Cerebellar nuclear complex (tissue), 1 donor: Measurements from ENCODE around the gene EIF2S1.
"Not testable (repeated sequence)": the region's sequence is repeated elsewhere in the genome, so short reads cannot be mapped to it uniquely, and the experiment has no call there.

Experiments used
- DNase-seq, 2 experiments: peaks; one replicate each; lab custom pipeline; 2025; lab: John Stamatoyannopoulos, UW

EIF2S1 gene

GRCh38 chr14:67371247-67372148 is 11.4 kb downstream of the EIF2S1 start:
- no peak for DNase-seq

- DNase-seq = no peak
Measured at GRCh38 chr14:67372833-67373232, 12.7 kb downstream of the EIF2S1 start.

GRCh38 chr14:67373347-67373746 is 13.2 kb downstream of the EIF2S1 start:
- no peak for DNase-seq

GRCh38 chr14:67377916-67378315 is 17.8 kb downstream of the EIF2S1 start:
- DNase-seq = no peak

- DNase-seq = no peak
Measured at GRCh38 chr14:67385120-67385519, 25.0 kb downstream of the EIF2S1 start.

- DNase-seq = no peak
Measured at GRCh38 chr14:67385618-67386017, 25.5 kb downstream of the EIF2S1 start.

- DNase-seq = no peak
Measured at GRCh38 chr14:67387195-67387594, 27.1 kb downstream of the EIF2S1 start.

GRCh38 chr14:67389275-67389674 is 29.1 kb downstream of the EIF2S1 start:
- DNase-seq = no peak

DNA sequence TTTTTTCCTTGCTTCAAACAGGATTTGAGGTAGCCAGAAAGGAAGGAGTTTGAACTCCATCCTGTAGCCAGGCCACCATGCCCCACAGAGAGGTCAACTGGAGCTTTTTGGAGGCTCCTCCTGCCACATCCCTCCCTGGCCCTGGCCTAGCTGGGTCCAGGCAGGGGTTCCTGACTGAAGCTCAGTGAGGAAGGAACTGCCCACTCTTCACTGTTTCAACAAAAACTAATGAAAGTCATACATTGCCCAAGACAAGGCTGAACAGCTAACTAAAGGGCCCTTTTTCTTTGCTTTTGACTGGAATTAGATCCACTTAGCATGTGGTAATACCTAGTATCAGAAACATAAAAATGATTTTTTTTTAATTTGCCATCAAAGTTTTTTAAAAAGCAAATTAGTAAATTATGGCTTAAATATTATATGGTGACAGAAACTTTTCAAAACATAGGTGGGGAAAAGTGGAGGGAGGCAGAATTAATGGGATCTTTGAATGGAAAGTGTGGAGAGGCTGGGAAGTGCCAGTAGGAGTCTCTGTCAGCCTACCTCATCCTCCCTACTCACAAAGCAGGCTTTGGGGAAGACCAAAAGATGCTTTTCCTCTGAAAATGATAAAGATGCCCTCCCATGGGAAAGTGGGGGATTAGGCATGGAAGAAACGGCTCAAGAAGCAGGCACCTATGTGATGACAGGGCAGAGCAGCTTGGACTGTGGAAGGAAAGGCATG is 29.8 kb downstream of the EIF2S1 start:
- no peak for DNase-seq

- no peak for DNase-seq
Measured at GRCh38 chr14:67391268-67391667, 31.1 kb downstream of the EIF2S1 start.

GRCh38 chr14:67392123-67392522 is 32.0 kb downstream of the EIF2S1 start:
- no peak for DNase-seq

- no peak for DNase-seq
Measured at GRCh38 chr14:67392800-67393199, 32.7 kb downstream of the EIF2S1 start.

- no peak for DNase-seq
Measured at GRCh38 chr14:67393689-67394088, 33.6 kb downstream of the EIF2S1 start.

- no peak for DNase-seq
Measured at GRCh38 chr14:67395086-67395875, 35.2 kb downstream of the EIF2S1 start.

GRCh38 chr14:67395876-67396189 is 35.7 kb downstream of the EIF2S1 start:
- DNase-seq = no peak

- no peak for DNase-seq
Measured at GRCh38 chr14:67396381-67396970, 36.3 kb downstream of the EIF2S1 start.

- no peak for DNase-seq
Measured at GRCh38 chr14:67397536-67397935, 37.4 kb downstream of the EIF2S1 start.

DNA sequence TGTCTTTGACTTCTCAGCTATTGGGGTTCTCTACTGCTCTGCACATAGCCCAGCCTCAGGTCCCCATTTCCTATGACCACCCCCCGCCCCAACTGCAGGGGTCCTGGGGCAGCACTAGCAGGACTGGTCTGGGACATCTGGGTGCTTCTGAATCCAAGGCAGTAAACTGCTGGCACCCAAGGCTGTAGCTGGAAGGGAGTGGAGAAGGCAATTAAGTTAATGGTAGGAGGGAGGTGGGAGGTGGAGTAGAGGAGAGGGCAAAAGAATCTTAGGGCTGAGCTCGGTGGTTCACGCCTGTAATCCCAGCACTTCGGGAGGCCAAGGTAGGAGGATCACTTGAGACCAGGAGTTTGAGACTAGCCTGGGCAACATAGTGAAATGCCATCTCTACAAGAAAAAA is 40.3 kb downstream of the EIF2S1 start:
- DNase-seq = no peak

GRCh38 chr14:67405771-67406170 is 45.6 kb downstream of the EIF2S1 start:
- no peak for DNase-seq

- DNase-seq = not testable (repeated sequence)
Measured at GRCh38 chr14:67408122-67408801, 48.1 kb downstream of the EIF2S1 start.

DNA sequence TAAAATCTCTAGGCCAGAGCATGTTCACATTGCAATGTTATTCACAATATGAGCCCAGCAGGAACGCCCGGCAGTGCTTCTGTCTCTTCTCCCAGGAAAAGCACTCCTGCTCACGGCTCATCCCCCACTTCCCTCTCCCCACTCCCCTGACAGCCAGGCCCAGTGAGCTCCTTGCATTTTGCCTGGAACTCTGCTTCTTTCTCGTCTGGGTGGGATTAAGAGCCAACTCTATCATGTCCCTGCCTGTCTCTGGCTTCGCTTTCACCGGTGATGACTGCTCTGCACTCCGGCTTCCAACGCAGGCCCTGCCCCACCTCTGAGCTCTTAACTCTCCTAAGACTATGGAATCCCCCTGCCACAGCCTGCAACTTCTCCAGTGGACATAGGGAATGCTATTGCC is 49.3 kb downstream of the EIF2S1 start:
- no peak for DNase-seq

DNA sequence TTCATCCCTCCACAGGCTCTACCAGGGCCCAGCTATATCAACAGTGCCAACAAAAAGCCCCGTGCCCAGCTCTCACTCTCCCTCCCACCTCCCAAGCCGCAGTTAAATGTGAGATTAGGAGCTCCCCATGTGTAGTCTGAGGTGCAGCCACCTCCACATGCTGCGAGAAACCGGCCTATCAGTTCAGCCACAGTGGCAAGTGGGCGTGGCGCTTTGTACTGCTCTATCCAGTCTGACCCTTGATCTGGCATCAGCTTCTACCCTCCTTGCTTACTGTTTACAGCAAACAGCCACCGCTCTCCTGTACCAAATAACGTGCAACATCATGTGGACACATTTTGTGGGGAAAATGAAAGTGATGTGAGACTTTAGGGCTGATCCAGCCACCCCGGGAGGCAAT is 50.2 kb downstream of the EIF2S1 start:
- DNase-seq = no peak
